ENCODE measurements around the gene BHMT2.

- TF ChIP-seq CTCF (IDR thresholded peaks at IDR 0.05; ENCODE audit: low read depth, low read length, poor library complexity, severe bottlenecking) (no peak), EZH2phosphoT487 (IDR thresholded peaks at IDR 0.05; ENCODE audit: borderline replicate concordance, low read length) (no peak)
Measured at GRCh38 chr5:79124607-79125006, 55.0 kb downstream of the BHMT2 start.
